Erythroblast (primary cell): ENCODE measurements around the gene CCL4.
"Not testable (repeated sequence)": the region's sequence is repeated elsewhere in the genome, so short reads cannot be mapped to it uniquely, and the experiment has no call there.

ENCODE experiments used
- GATA1 ChIP-seq: IDR thresholded peaks from 2 replicates; pipeline ENCODE4 v1.6.1; 2011; ENCODE audit warnings: low read depth, mild to moderate bottlenecking, control low read depth, low read length, moderate library complexity
- POLR2A ChIP-seq: IDR thresholded peaks from 2 replicates; pipeline ENCODE4 v1.6.1; 2011; ENCODE audit warnings: mild to moderate bottlenecking, low read length

GRCh38 chr17:36121099-36121498, 17.5 kb downstream of the CCL4 start:
- TF ChIP-seq POLR2A, GATA1: not testable (repeated sequence)
